Renal pelvis (tissue), 4 donors: Measurements from ENCODE around the gene EEA1. TPM values are rescaled to one million over a fixed set of nuclear protein-coding genes. Genes with fewer than 3 reads are reported as not detected.

Experiments
- DNase-seq: peaks from one replicate; pipeline ENCODE4 v3.0.0-alpha.2; 2013
- polyA plus RNA-seq, 3 donors: library from polyadenylated mRNA; unstranded; fragments of 120-200 nt; gene quantifications; one replicate each; pipeline ENCODE4 v1.2.1, GENCODE V29; 2013; ENCODE audit not compliant: insufficient read length in 3 of 3

EEA1 gene
- polyA plus RNA-seq, 3 donors = 13.1 to 16.7 (median 13.7) TPM

DNA sequence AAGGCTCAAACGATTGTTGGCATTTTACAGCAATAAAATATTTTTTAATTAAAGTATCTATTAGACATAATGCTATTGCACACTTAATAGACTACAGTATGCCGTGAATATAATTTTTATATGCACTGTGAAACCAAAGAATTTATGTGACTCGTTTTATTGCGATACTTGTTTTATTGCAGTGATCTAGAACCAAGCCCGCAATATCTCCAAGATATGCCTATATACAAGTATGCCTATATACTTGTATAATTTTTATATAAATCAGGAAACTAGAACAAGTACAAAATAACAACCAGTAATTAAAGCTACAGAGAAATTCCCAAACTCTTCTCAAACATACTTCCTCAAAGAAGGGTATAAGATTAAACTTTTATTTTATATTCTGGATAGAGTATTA is 31.3 kb downstream of the EEA1 start:
- DNase-seq = no peak

DNA sequence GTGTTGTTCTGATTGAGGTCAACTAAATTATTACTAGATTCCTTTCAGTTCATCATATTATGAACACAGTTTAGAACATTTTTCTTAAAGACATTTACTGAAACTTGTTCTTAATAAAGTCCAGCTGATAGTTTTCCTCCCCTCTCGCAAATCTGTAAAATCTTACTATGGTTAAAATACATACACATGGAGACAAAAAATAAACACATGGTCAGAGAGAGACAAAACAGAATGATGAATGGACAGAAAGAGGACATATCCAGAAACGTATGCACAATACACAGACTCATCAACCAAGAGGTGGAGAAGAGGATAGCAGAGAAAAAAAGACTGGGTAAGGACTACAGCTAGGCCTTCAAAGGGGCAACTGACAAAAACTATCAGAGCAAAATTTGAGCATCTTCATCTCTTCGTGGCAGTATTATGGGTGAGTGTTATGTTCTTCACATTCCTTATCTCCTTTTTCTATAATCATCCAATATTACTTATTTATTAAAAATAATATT is 38.4 kb downstream of the EEA1 start:
- DNase-seq = no peak

DNA sequence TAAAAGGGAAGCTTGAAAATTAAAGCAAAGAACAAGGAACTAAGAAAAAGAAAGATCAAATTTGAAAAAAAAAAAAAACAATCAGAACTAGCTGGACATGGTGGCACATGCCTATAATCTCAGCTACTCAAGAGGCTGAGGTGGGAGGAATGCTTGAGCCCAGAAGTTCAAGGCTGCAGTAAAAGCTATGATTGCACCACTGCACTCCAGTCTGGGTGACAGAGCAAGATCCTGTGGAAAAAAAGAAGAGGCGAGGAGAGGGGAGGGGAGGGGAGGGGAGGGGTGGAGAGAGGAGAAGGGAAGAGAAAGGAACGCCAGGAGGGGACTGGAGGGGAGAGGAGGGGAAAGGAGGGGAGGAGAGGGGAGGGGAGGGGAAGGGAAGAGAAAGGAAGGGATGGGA is 43.0 kb downstream of the EEA1 start:
- no peak for DNase-seq

DNA sequence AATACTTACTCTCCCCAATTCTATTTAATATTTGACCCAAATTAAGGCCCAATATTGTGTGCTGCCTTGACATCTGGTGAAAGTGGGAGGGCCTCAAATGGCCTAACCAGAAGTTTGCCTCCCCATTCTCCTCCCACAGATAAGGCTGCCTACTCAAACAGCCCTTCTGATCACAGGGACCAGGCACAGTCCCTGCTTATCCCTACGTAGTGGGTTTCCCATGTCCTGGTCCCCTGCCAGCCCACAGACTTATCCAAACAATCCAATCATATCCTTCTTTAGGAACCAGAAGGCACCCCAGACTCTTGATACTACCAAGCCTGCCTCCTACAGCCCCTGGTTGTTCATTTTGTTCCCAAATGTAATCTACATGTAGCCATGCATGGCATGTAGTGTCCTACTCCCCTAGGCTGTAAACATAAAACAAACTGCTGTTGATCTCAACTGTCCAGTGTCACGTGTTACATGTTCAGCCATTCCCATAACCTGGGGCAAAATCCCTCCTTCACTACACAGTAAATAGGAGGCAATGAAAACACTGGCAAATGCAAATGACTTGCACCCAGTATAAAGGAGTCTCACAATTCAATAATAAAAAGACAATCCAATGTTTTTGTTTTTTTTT is 49.3 kb downstream of the EEA1 start:
- no peak for DNase-seq

DNA sequence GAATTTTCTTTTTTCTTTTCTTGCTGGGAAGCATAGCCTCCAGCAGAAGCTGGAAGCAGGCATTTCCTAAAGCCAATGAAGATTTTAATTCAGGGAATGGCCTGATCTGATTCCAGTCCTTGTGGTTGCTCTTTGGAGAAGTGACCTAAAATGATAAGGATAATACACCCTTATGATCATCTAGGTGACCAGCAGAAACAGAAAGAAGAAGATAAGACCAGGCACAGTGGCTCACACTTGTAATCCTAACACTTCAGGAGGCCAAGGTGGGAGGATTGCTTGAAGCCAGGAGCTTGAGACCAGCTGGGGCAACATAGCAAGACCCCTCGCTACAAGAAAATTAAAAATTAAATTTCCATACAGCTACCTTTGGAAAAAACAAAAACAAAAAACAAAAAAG is 51.2 kb downstream of the EEA1 start:
- no peak for DNase-seq

GRCh38 chr12:92876496-92876895 is 52.6 kb downstream of the EEA1 start:
- DNase-seq = no peak

DNA sequence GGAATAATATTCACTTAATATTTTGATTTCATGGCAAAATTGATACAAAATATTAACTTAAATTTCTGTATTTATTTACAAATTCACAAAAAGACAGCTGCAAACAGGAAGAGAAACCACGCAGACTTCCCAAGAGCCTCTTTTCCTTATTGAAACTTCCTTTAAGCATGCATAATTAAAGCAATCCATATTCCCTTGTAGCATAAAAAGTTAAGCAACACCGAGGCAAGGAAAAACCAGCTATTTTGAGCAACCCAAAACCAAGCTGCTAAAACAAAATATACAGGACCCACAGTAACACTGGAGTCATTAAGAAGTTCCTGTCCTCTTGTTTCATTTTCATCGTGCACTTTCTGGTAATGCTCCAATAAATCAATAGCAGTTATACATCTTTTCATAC is 58.0 kb downstream of the EEA1 start:
- no peak for DNase-seq

DNA sequence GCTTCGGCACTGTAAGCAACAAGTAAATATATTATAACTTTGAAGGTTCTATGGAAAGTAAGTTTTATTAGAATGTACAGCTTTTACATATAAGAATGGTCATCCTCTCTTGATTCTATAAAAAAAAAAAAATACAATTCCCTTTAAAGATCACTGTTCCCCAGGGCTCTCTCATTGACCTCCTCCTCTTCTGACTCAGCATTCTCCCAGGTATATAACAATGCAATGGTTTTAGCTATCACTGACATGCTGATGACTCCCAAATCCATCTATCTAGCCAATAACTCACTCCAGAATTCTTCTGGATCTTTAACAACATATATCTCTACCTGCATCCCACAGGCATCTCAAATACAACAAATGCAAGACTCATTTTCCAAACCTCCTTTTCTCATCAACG is 62.7 kb downstream of the EEA1 start:
- DNase-seq = no peak

DNA sequence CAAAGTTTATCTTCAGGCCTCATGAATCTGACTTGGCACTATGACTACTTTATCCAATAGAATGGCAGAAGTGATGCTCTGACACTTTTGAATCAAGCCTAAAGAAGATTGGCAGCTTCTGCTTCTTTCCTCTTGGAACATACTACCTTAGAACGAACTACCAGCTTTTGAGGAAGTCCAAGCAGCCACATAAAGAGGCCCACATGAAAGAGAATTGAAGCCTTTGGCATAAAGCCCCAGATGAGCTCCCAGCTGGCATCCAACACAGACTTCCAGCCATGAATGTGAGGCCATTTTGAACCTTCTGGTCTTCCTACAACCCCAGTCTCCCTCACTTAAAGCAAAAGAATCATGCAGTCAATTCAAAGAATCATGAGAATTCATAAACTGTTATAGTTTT is 65.8 kb downstream of the EEA1 start:
- DNase-seq = no peak

DNA sequence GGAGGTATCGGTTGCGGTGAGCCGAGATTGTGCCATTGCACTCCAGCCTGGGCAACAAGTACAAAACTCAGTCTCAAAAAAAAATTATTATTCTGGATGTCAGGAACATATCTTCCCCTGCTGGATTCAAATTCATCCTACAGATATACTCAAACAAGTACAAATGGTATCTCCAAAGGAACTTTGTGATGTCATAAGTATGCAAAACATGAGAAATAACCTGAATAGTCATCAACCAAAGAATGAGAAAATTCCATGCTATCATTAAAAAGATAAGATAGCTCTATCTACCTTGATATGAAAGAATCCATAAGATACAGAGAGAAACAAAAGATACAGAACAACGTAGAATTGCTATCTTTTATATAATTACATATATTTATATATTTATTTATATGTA is 67.7 kb downstream of the EEA1 start:
- no peak for DNase-seq

DNA sequence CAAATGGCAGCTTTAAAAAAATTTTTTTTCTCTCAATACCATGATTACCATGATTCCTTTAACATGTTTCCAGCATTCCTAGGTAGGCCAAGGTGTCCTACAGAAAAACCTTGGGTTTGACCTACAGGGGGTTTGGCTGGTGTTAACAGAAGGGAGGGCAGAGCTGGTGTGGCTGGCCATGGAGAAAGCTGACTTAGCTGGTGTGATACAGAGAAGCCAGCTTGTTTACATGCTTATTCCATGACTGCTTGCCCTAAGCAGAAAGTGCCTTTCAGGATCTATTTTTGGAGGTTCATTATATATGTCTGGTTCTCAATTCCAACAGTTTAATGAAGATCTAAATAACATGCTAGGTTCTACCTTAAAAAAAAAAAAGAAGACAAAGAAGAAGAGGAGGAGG is 68.6 kb downstream of the EEA1 start:
- DNase-seq = no peak

- no peak for DNase-seq
Observed at GRCh38 chr12:92859650-92860386, 69.3 kb downstream of the EEA1 start.

- no peak for DNase-seq
Observed at GRCh38 chr12:92857818-92858217, 71.3 kb downstream of the EEA1 start.

GRCh38 chr12:92854344-92854743 is 74.8 kb downstream of the EEA1 start:
- DNase-seq = no peak

- no peak for DNase-seq
Observed at GRCh38 chr12:92848740-92849139, 80.4 kb downstream of the EEA1 start.

GRCh38 chr12:92847368-92847767 is 81.7 kb downstream of the EEA1 start:
- DNase-seq = no peak

DNA sequence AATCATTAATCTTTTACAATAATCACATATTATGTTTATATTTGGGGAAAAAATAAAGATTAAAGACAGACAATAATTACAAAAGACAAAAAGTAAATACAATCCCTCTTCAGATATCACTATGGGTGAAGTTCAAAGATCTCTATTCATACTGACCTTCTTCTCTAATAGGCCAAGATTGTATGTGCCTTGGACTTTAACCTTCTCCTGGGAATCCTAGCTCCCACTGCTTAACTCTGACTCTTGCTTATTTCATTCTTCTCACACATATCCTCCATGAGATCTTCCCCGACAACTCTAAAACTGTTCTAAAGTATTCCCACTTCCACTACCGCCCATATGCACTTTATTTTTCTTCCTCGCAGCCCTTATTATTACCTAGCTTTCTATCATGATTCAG is 83.8 kb downstream of the EEA1 start:
- DNase-seq = no peak

- DNase-seq = no peak
Observed at GRCh38 chr12:92844151-92844763, 84.8 kb downstream of the EEA1 start.

DNA sequence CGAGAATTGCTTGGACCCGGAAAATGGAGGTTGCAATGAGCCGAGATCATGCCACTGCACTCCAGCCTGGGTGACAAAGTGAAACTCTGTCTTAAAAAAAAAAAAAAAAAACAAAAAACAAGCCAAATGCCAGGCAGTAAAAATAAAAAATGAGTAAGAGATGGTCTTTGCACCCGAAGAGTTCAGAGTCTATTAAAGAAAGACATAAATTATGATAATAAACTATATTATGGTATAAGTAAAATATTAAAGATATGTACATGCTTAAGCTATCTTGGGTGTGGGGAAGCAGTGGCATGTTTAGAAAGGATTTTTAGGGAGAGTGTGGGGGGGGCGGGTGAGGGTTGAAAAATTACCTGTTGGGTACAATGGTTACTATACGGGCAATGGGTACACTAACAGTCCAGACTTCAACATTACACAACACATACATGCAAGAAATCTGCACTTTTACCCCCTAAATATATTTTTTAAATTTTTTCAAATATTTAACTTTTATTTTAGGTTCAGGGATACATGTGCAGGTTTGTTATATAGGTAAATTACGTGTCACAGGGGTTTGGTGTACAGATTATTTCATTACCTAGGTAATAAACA is 99.3 kb downstream of the EEA1 start:
- DNase-seq = no peak

- DNase-seq = no peak
Observed at GRCh38 chr12:92828565-92828964, 100.5 kb downstream of the EEA1 start.

DNA sequence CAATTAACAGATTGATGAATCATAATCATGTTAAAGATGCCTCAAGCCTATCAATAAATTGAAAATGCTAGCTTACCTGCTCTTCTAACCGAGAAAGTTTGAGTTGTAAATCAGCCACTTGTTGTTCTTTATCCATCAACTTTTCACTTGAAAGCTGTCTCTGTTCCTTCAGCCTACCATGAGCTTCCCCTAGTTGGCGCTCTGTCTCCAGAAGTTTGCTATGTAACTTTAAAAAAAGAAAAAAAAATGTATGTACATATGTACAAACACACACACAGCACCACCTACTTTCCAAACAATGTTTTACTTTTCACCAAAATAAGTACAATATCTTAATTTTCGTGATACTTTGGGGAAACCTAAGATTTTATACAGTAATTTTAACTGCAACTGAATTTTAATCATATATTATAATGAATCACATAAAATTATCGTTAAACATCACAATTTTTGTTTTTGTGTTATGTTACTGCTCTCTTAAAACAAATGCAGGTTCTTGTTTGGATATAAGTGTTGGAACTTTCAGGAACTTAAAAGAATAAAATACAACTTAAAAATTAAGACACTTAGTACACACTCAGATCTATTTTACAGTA is 101.2 kb downstream of the EEA1 start:
- DNase-seq = peak; percentile 27

GRCh38 chr12:92821142-92821541 is 108.0 kb downstream of the EEA1 start:
- DNase-seq = no peak

DNA sequence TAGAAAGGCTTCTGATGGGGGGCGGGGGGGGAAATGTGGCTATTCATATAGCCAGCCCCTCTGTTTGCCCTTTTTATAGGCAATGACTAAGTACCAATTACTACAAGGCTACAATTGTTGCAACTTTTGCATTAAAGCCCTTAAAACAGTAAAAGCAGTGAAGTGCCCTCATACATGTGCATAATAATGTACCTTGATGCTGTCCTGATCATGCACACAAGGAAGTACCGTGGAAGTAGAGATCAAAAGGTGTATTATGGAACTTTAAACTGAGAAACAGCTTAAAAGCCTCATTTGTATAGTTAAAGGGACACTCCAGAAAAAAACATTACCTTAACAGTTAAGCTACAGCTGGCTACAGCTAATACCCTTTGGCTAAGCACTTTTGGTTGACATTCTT is 114.5 kb downstream of the EEA1 start:
- no peak for DNase-seq
